Measurements from ENCODE around the gene NSUN6.

- TF ChIP-seq, protein P1, sequence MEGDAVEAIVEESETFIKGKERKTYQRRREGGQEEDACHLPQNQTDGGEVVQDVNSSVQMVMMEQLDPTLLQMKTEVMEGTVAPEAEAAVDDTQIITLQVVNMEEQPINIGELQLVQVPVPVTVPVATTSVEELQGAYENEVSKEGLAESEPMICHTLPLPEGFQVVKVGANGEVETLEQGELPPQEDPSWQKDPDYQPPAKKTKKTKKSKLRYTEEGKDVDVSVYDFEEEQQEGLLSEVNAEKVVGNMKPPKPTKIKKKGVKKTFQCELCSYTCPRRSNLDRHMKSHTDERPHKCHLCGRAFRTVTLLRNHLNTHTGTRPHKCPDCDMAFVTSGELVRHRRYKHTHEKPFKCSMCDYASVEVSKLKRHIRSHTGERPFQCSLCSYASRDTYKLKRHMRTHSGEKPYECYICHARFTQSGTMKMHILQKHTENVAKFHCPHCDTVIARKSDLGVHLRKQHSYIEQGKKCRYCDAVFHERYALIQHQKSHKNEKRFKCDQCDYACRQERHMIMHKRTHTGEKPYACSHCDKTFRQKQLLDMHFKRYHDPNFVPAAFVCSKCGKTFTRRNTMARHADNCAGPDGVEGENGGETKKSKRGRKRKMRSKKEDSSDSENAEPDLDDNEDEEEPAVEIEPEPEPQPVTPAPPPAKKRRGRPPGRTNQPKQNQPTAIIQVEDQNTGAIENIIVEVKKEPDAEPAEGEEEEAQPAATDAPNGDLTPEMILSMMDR (IDR thresholded peaks at IDR 0.05; ENCODE audit: low read depth, low read length, missing input control): no peak
- TF ChIP-seq MAX (IDR thresholded peaks at IDR 0.05): no peak
- no peak for TF ChIP-seq JUND (IDR thresholded peaks at IDR 0.05)
- TF ChIP-seq, protein P2, sequence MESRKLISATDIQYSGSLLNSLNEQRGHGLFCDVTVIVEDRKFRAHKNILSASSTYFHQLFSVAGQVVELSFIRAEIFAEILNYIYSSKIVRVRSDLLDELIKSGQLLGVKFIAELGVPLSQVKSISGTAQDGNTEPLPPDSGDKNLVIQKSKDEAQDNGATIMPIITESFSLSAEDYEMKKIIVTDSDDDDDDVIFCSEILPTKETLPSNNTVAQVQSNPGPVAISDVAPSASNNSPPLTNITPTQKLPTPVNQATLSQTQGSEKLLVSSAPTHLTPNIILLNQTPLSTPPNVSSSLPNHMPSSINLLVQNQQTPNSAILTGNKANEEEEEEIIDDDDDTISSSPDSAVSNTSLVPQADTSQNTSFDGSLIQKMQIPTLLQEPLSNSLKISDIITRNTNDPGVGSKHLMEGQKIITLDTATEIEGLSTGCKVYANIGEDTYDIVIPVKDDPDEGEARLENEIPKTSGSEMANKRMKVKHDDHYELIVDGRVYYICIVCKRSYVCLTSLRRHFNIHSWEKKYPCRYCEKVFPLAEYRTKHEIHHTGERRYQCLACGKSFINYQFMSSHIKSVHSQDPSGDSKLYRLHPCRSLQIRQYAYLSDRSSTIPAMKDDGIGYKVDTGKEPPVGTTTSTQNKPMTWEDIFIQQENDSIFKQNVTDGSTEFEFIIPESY (IDR thresholded peaks at IDR 0.05): no peak
- TF ChIP-seq, protein P3, sequence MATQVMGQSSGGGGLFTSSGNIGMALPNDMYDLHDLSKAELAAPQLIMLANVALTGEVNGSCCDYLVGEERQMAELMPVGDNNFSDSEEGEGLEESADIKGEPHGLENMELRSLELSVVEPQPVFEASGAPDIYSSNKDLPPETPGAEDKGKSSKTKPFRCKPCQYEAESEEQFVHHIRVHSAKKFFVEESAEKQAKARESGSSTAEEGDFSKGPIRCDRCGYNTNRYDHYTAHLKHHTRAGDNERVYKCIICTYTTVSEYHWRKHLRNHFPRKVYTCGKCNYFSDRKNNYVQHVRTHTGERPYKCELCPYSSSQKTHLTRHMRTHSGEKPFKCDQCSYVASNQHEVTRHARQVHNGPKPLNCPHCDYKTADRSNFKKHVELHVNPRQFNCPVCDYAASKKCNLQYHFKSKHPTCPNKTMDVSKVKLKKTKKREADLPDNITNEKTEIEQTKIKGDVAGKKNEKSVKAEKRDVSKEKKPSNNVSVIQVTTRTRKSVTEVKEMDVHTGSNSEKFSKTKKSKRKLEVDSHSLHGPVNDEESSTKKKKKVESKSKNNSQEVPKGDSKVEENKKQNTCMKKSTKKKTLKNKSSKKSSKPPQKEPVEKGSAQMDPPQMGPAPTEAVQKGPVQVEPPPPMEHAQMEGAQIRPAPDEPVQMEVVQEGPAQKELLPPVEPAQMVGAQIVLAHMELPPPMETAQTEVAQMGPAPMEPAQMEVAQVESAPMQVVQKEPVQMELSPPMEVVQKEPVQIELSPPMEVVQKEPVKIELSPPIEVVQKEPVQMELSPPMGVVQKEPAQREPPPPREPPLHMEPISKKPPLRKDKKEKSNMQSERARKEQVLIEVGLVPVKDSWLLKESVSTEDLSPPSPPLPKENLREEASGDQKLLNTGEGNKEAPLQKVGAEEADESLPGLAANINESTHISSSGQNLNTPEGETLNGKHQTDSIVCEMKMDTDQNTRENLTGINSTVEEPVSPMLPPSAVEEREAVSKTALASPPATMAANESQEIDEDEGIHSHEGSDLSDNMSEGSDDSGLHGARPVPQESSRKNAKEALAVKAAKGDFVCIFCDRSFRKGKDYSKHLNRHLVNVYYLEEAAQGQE (IDR thresholded peaks at IDR 0.05): no peak
- TF ChIP-seq YY1 (IDR thresholded peaks at IDR 0.05): no peak
- no peak for TF ChIP-seq TAF1 (conservative IDR thresholded peaks at IDR 0.05)
- no peak for TF ChIP-seq FOXA1 (IDR thresholded peaks at IDR 0.05)
- TF ChIP-seq EGR1 (IDR thresholded peaks at IDR 0.05; ENCODE audit: low read depth in 2 of 2): no peak
- TF ChIP-seq RAD21 (IDR thresholded peaks at IDR 0.05): no peak
- TF ChIP-seq HNF4A (conservative IDR thresholded peaks at IDR 0.05): no peak
These were observed 88.2 kb downstream of the NSUN6 start for GRCh38 chr10:18563003-18563726.
